HCT116 (cell line): ENCODE results near the gene RPLP2. TPM values are rescaled to one million over a fixed set of nuclear protein-coding genes. Genes with fewer than 3 reads are reported as not detected.

Experiments used
- ATAC-seq: fragments of 200-7000 bp; cut with Tn5 transposase; 2 replicates; pipeline ENCODE4 v1.9.1; 2020; ENCODE audit warnings: mild to moderate bottlenecking, moderate library complexity
- BruUV-seq: library from RNA; stranded (reverse); fragments of 400-500 nt; replicated peaks from 2 replicates; lab custom pipeline; 2021; lab: Mats Ljungman, UMichigan
- CTCF ChIA-PET: fragments of 300-600 bp; sonication (Branson Sonifier 250); formaldehyde crosslinking; loops from one replicate; lab custom pipeline; 2021; ENCODE audit warnings: antibody characterized with exemption; lab: Charles Lee
- POLR2A ChIA-PET: fragments of 300-600, 350-600 bp; sonication (Branson Sonifier 250); formaldehyde crosslinking; loops from one replicate; lab custom pipeline; 2021; ENCODE audit warnings: antibody characterized with exemption; lab: Charles Lee
- RAD21 ChIA-PET, 2 experiments: fragments of 300-600 bp; sonication (Branson Sonifier 250); formaldehyde crosslinking; loops; one replicate each; lab custom pipeline; 2023; ENCODE audit warnings: low total read pairs in 2 of 2; ENCODE audit not compliant: uncharacterized antibody in 2 of 2, unreplicated experiment in 2 of 2, low non-redundant PET in 1 of 2; lab: Charles Lee
- DNase-seq: peaks from one replicate; pipeline ENCODE4 v3.0.0-alpha.2; 2010; ENCODE audit warnings: low read depth, low spot score
- H2AFZ ChIP-seq: fragments of 200-600 bp; shearing (Covaris generic), sonication (generic); 2 replicates; pipeline ENCODE4 v1.6.1; 2017; ENCODE audit warnings: low read depth, mixed run types, mixed read lengths, antibody characterized with exemption, low read length; ENCODE audit not compliant: poor library complexity, severe bottlenecking
- H3K27ac ChIP-seq: 2 replicates; pipeline ENCODE4 v1.5.1; 2012; ENCODE audit warnings: low read depth, low read length
- H3K27me3 ChIP-seq: fragments of 200-600 bp; sonication (generic); 2 replicates; pipeline ENCODE4 v1.6.1; 2016; ENCODE audit warnings: mixed run types, low read length, mixed read lengths; ENCODE audit not compliant: insufficient read depth
- H3K36me3 ChIP-seq, 2 experiments: fragments of 200-500 bp in 1 of 2; fragments of 200-600 bp in 1 of 2; sonication (Bioruptor generic) in 1 of 2; sonication (generic) in 1 of 2; 2 replicates each; pipeline versions ENCODE4 v1.5.1 to v1.6.1; 2014 to 2016; ENCODE audit warnings: low read length in 2 of 2, inconsistent platforms in 1 of 2, mixed read lengths in 1 of 2, mixed run types in 1 of 2; ENCODE audit not compliant: insufficient read depth in 2 of 2, control insufficient read depth in 1 of 2
- H3K4me1 ChIP-seq, 2 experiments: fragments of 200-600 bp in 1 of 2; sonication (generic) in 1 of 2; 2 replicates each; pipeline versions ENCODE4 v1.5.1 to v1.6.1; 2012 to 2017; ENCODE audit warnings: low read length in 2 of 2, inconsistent platforms in 1 of 2, mild to moderate bottlenecking in 1 of 2, mixed read lengths in 1 of 2, mixed run types in 1 of 2, moderate library complexity in 1 of 2; ENCODE audit not compliant: insufficient read depth in 2 of 2, control insufficient read depth in 1 of 2
- H3K4me2 ChIP-seq: fragments of 200-600 bp; sonication (generic); 2 replicates; pipeline ENCODE4 v1.6.1; 2017; ENCODE audit warnings: mixed run types, low read length, mixed read lengths
- H3K4me3 ChIP-seq, 2 experiments: fragments of 200-600 bp in 1 of 2; sonication (generic) in 1 of 2; replicated peaks in 1 of 2; 2 replicates each; pipeline ENCODE4 v1.5.1; 2011 to 2016; ENCODE audit warnings: low read length in 2 of 2, control low read depth in 1 of 2, low read depth in 1 of 2, mild to moderate bottlenecking in 1 of 2, mixed read lengths in 1 of 2, mixed run types in 1 of 2
- H3K79me2 ChIP-seq: fragments of 200-600 bp; sonication (generic); 2 replicates; pipeline ENCODE4 v1.6.1; 2017; ENCODE audit warnings: mild to moderate bottlenecking, mixed run types, low read length, moderate library complexity, mixed read lengths; ENCODE audit not compliant: insufficient read depth
- H3K9ac ChIP-seq: fragments of 200-600 bp; sonication (generic); 2 replicates; pipeline ENCODE4 v1.6.1; 2016; ENCODE audit warnings: low read length, mixed read lengths
- H3K9me2 ChIP-seq: fragments of 200-600 bp; sonication (generic), shearing (Covaris generic); 2 replicates; pipeline ENCODE4 v1.6.1; 2017; ENCODE audit warnings: mixed run types, mild to moderate bottlenecking, moderate library complexity; ENCODE audit not compliant: insufficient read depth
- H3K9me3 ChIP-seq, 2 experiments: fragments of 200-500 bp in 1 of 2; fragments of 200-600 bp in 1 of 2; sonication (Bioruptor generic) in 1 of 2; sonication (generic) in 1 of 2; 2 replicates each; pipeline ENCODE4 v1.6.1; 2014 to 2017; ENCODE audit warnings: low read length in 2 of 2, mixed read lengths in 2 of 2, inconsistent platforms in 1 of 2, low read depth in 1 of 2, mild to moderate bottlenecking in 1 of 2, mixed run types in 1 of 2, moderate library complexity in 1 of 2; ENCODE audit not compliant: control insufficient read depth in 1 of 2, insufficient read depth in 1 of 2
- H4K20me1 ChIP-seq: fragments of 200-600 bp; sonication (generic), shearing (Covaris generic); 2 replicates; pipeline ENCODE4 v1.6.1; 2017; ENCODE audit warnings: mixed run types, mild to moderate bottlenecking, moderate library complexity; ENCODE audit not compliant: insufficient read depth
- EGR1 ChIP-seq: IDR thresholded peaks from 2 replicates; pipeline ENCODE4 v1.6.1; 2012; ENCODE audit warnings: low read depth
- EZH2phosphoT487 ChIP-seq: fragments of 200-600 bp; IDR thresholded peaks from 2 replicates; pipeline ENCODE4 v1.6.1; 2018; ENCODE audit warnings: antibody characterized with exemption, borderline replicate concordance
- FOSL1 ChIP-seq: IDR thresholded peaks from 2 replicates; pipeline ENCODE4 v1.6.1; 2012; ENCODE audit warnings: low read depth
- POLR2A ChIP-seq: IDR thresholded peaks from 2 replicates; pipeline ENCODE4 v1.7.0; 2011; ENCODE audit warnings: borderline replicate concordance; ENCODE audit not compliant: insufficient read depth, insufficient read length; ENCODE audit errors: extremely low read depth
- POLR2AphosphoS5 ChIP-seq: IDR thresholded peaks from 2 replicates; pipeline ENCODE4 v1.6.1; 2011; ENCODE audit warnings: mild to moderate bottlenecking, low read depth, low read length, moderate library complexity
- REST ChIP-seq: IDR thresholded peaks from 2 replicates; pipeline ENCODE4 v1.6.1; 2012; ENCODE audit warnings: low read depth
- SRF ChIP-seq: IDR thresholded peaks from 2 replicates; pipeline ENCODE4 v1.6.1; 2012; ENCODE audit warnings: low read depth
- TCF7L2 ChIP-seq: IDR thresholded peaks from 2 replicates; pipeline ENCODE4 v1.7.0; 2011; ENCODE audit warnings: borderline replicate concordance, inconsistent platforms; ENCODE audit not compliant: insufficient read depth, insufficient read length; ENCODE audit errors: extremely low read depth
- ZFX ChIP-seq: fragments of 450-650 bp; IDR thresholded peaks from 2 replicates; pipeline ENCODE4 v1.6.1; 2017
- intact Hi-C: fragments of 100-400 bp; cut with micrococcal nuclease; formaldehyde crosslinking; loops from 2 replicates; pipeline ENCODE4 v1.10.0; 2022
- total RNA-seq: library from RNA; stranded (reverse); gene quantifications from one replicate; pipeline ENCODE4 v1.2.1, GENCODE V29; 2021; ENCODE audit not compliant: unreplicated experiment

RPLP2 gene
- total RNA-seq, 1 experiment from 2014 or later, result 3,615 TPM

DNA sequence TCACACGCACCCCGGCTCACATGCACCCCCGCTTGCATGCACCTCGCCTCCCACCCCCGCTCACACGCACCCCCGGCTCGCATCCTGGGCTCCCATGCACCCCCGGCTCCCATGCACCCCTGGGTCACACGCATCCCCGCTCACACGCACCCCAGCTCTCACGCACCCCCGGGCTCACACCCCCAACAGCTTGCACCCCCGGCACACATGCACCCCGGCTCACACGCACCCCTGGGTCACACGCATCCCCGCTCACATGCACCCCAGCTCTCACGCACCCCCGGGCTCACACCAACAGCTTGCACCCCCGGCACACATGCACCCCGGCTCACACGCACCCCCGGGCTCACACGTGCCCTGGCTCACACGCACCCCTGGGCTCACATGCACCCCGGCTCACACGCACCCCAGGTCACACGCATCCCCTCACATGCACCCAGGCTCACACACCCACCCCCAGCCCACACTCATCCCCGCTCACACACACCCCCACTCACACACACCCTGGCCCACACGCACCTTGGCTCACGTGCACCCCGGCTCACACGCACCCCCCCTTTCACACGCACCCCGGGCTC, 49.1 kb downstream of the RPLP2 start:
- Histone ChIP-seq H3K27ac (no peak overlapping the region), H3K4me2 (no peak overlapping the region), H3K27me3 (no peaks in the 10 kb centered on the region), H3K36me3 (no peaks in the 10 kb centered on the region), H3K9me2 (no peaks in the 10 kb centered on the region), H3K4me3 (no peak overlapping the region), H3K4me1 (peaks cover 7 to 23% of the 10 kb centered on the region in 2 experiments), H2AFZ (no peak overlapping the region), H3K79me2 (no peaks in the 10 kb centered on the region), H3K9me3 (no peaks in the 10 kb centered on the region), H4K20me1 (no peaks in the 10 kb centered on the region), H3K9ac (no peak overlapping the region)
- no peak for DNase-seq
- no TSS peak for BruUV-seq
- intact Hi-C loops, result no loop called here
- ChIA-PET RAD21 (interaction anchor here in 1 of 2 experiments (0.8 kb wide), 1 partner anchor 258 kb away, joined by 3 read pairs; no protein-coding TSS in a partner anchor), POLR2A (no interaction called here), CTCF (interaction anchor here (1.3 kb wide), 1 partner anchor 10 kb away, joined by 4 read pairs; no protein-coding TSS in a partner anchor)
- TF ChIP-seq REST, result no peak
- no peak for TF ChIP-seq FOSL1
- TF ChIP-seq TCF7L2, result no peak
- no peak for TF ChIP-seq POLR2AphosphoS5
- TF ChIP-seq SRF, result no peak
- no peak for TF ChIP-seq ZFX
- no peak for TF ChIP-seq EGR1
- TF ChIP-seq EZH2phosphoT487, result no peak
- TF ChIP-seq POLR2A, result no peak
- no peak for ATAC-seq
